Memory B cell (primary cell): ENCODE measurements around the gene WDR19.
"Not testable (repeated sequence)": the region's sequence is repeated elsewhere in the genome, so short reads cannot be mapped to it uniquely, and the experiment has no call there.

Experiments
- ATAC-seq: fragments of 150-1000 bp; cut with Tn5 transposase; 2 replicates; pipeline ENCODE4 v1.10.0; 2021; ENCODE audit warnings: low read depth, mild to moderate bottlenecking, moderate library complexity
- DNase-seq, 2 donors: peaks; one replicate each; pipeline ENCODE4 v3.0.0; 2022; ENCODE audit warnings: low spot score in 2 of 2
- H3K27ac Mint-ChIP-seq: one replicate; pipeline ENCODE4 v1.8.0; 2022; ENCODE audit warnings: mild to moderate bottlenecking, moderate library complexity, mixed read lengths
- H3K27me3 Mint-ChIP-seq: one replicate; pipeline ENCODE4 v1.8.0; 2022; ENCODE audit warnings: mixed read lengths
- H3K36me3 Mint-ChIP-seq: one replicate; pipeline ENCODE4 v1.8.0; 2022; ENCODE audit warnings: mild to moderate bottlenecking, mixed read lengths
- H3K4me1 Mint-ChIP-seq: one replicate; pipeline ENCODE4 v1.8.0; 2022; ENCODE audit warnings: mixed read lengths
- H3K4me3 Mint-ChIP-seq: one replicate; pipeline ENCODE4 v1.8.0; 2022; ENCODE audit warnings: mild to moderate bottlenecking, moderate library complexity, mixed read lengths
- H3K9me3 Mint-ChIP-seq: one replicate; pipeline ENCODE4 v1.8.0; 2022; ENCODE audit warnings: mixed read lengths

Gene WDR19

DNA sequence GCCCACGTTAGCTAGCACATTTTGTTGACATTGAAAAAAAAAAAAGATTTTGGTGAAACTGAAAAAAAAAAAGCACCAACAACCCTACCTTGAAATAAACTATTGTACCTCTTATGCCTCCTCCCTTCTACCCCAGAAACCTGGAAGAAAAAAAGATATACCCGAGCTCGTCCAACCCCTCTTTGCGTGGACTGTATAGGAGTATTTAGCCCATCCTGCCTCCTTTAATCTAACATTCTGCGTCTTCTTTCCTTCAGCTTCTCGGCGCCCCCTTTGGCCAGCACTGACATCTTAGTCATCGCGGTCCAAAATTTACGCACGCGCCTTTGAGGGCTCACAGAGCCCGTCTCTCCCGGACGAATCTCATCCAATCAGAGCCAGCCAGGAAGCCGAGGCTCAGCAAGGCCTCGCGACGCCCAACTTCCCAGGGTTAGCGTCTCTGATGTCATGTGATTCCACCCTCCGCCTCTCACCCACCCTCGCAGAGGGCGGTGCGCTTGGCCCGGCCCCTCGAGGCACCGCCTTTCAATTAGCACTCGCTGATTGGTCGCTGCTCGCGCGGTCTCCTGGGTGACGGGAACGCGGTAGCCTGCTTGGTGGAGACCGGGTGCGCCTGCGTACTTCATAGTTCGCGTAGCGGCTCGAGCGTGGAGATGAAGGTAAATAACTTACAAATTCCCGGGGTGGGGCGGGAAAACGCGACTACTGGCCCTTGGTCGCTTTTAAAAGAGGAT is at the start of gene WDR19:
Gene WDR19 (plus strand): TSS at position 625 of the 734 bp plus-strand sequence. CDS start 29 bp downstream, at position 654.
- H3K27ac Mint-ChIP-seq: no peak within 1 kb of the TSS
- DNase-seq (peak; percentile 91 to 97), ATAC-seq (peak; percentile 93)
- H3K4me1 Mint-ChIP-seq: peaks cover 2% of the 10 kb centered on the region
- no peaks in the 10 kb centered on the region for H3K27me3 Mint-ChIP-seq
- H3K4me3 Mint-ChIP-seq: no peak within 1 kb of the TSS
- H3K36me3 Mint-ChIP-seq: no peaks in the 10 kb centered on the region
- H3K9me3 Mint-ChIP-seq: no peaks in the 10 kb centered on the region

DNA sequence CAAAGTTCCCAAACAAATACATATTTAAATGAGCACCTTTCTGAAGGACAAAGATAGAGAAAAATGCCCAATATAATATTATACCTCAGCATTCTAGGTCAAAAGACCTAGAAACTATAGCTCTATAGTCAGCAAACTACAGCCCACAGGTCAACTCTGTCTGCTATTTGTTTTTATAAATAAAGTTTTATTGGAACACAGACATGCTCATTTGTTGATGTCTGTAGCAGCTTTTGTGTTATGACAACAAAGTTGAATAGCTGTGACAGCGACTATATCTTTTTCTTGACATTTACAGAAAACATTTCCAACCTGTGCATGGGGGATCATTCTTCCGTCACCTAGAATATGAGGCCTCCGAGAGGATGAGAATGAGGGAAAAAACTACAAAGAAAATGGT is 48.7 kb upstream of the WDR19 start:
- no peak overlapping the region for H3K4me3 Mint-ChIP-seq
- H3K27ac Mint-ChIP-seq: peak overlapping the region; percentile 5
- peaks cover 12% of the 10 kb centered on the region for H3K36me3 Mint-ChIP-seq

DNA sequence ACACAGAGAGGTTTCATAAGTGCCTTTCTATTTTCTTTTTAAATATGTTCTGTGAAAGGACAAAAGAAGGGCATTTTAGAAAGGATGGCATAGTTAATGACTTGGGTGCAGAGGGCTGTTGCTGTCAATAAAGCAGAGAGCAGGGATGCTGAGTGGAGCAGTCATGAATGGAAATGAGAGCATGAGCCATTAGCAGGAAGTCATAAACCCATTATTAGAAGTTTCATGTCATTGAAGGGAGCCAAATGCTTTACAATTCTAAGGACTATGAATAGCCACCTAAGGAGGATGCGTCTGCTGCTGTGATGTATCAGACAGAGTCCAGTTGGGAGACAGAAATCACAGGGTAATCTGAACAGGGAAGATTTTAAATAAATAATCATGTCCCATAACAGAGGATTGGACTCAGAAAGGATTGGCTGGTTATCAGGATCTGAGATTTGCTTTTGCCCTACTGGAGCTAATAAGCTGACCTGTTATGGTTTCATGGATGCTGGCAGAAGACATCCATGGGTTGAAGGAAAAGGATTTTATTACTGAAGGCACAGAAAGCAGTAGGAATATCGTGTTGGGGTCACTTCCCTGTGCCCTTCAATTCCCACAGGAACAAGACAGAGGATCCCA is 47.5 kb upstream of the WDR19 start:
- H3K4me1 Mint-ChIP-seq: peaks cover 11% of the 10 kb centered on the region
- peaks cover 1% of the 10 kb centered on the region for H3K9me3 Mint-ChIP-seq
- H3K4me3 Mint-ChIP-seq: no peak overlapping the region
- peaks cover 11% of the 10 kb centered on the region for H3K36me3 Mint-ChIP-seq
- peak overlapping the region; percentile 5 for H3K27ac Mint-ChIP-seq
- ATAC-seq: no peak
- no peaks in the 10 kb centered on the region for H3K27me3 Mint-ChIP-seq
- DNase-seq: no peak

More for the DNA sequence above, 48.7 kb upstream of the WDR19 start:
- H3K27me3 Mint-ChIP-seq: no peaks in the 10 kb centered on the region
- peaks cover 11% of the 10 kb centered on the region for H3K4me1 Mint-ChIP-seq
- peaks cover 1% of the 10 kb centered on the region for H3K9me3 Mint-ChIP-seq
- ATAC-seq (no peak), DNase-seq (no peak)

DNA sequence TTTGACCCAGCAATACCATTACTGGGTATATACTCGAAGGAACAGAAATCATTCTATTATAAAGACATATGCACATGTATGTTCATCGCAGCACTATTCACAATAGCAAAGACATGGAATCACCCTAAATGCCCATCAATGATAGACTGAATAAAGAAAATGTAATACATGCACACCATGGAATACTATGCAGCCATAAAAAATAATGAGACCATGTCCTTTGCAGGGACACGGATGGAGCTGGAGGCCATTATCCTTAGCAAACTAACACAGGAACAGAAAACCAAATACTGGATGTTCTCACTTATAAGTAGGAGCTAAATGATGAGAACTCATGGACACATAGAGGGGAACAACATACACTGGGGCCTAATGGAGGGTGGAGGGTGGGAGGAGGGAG is 44.1 kb upstream of the WDR19 start:
- peaks cover 11% of the 10 kb centered on the region for H3K4me1 Mint-ChIP-seq
- not testable (repeated sequence) for H3K27me3 Mint-ChIP-seq, DNase-seq, H3K27ac Mint-ChIP-seq, H3K9me3 Mint-ChIP-seq, ATAC-seq, H3K4me3 Mint-ChIP-seq, H3K36me3 Mint-ChIP-seq

DNA sequence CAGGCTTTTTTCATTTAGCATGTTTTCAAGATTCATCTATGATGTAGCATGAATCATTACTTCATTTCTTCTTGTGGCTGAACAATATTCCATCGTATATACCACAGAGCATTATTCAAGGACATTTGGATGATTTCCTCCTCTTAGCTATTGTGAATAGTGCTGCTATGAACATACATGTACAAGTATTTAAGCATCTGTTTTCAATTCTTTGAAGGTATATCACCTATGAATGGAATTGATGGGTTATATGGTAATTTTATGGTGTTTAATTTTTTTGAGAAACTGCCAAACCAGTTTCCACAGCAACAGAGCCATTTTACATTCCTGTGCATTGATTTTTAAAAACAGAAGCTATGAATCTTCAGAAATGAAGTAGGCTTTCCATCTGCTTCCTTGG is 36.1 kb upstream of the WDR19 start:
- H3K4me1 Mint-ChIP-seq: no peaks in the 10 kb centered on the region
- ATAC-seq (no peak), DNase-seq (no peak)
- H3K9me3 Mint-ChIP-seq: no peaks in the 10 kb centered on the region
- H3K4me3 Mint-ChIP-seq: no peak overlapping the region
- peaks cover 4% of the 10 kb centered on the region for H3K36me3 Mint-ChIP-seq
- H3K27ac Mint-ChIP-seq: no peak overlapping the region
- no peaks in the 10 kb centered on the region for H3K27me3 Mint-ChIP-seq

DNA sequence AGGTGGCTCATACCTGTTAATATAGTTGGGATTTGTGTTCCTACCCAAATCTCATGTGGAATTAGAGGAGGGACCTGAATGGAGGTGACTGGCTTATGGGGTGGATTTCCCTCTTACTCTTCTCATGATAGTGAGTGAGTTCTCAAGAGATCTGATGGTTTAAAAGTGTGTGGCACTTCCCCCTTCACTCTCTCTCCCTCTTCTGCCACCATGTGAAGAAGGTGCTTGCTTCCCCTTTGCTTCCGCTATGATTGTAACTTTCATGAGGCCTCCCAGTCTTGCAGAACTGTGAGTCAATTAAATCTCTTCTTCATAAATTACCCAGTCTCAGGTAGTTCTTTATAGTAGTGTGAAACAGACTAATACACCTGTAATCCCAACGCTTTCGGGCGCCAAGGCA is 28.3 kb upstream of the WDR19 start:
- no peaks in the 10 kb centered on the region for H3K9me3 Mint-ChIP-seq
- H3K27me3 Mint-ChIP-seq: no peaks in the 10 kb centered on the region
- no peak overlapping the region for H3K27ac Mint-ChIP-seq
- DNase-seq (no peak), ATAC-seq (no peak)
- H3K4me1 Mint-ChIP-seq: no peaks in the 10 kb centered on the region
- H3K36me3 Mint-ChIP-seq: no peaks in the 10 kb centered on the region
- no peak overlapping the region for H3K4me3 Mint-ChIP-seq

DNA sequence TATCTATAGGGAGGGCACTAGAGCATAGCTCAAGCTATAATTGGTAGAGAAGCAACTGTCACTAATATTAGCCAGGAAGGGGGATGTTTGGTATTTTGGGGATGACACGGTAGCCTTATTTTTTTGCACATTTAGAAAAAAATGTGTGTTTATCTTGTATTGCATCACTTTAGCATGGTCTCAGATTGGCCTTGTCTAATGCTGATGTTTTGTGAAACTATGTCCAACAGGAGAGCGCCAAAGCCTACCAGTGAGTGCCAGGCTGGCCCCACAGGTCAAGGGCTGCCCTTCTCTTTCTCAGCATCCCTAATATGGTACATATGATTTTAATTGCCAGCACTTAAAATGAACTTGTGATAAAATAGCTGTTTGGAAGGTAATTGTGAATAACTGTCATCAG is 24.8 kb upstream of the WDR19 start:
- no peak for DNase-seq
- no peak for ATAC-seq
- H3K9me3 Mint-ChIP-seq: no peaks in the 10 kb centered on the region
- no peak overlapping the region for H3K27ac Mint-ChIP-seq
- peaks cover 3% of the 10 kb centered on the region for H3K36me3 Mint-ChIP-seq
- no peak overlapping the region for H3K4me3 Mint-ChIP-seq
- no peaks in the 10 kb centered on the region for H3K27me3 Mint-ChIP-seq
- no peaks in the 10 kb centered on the region for H3K4me1 Mint-ChIP-seq

DNA sequence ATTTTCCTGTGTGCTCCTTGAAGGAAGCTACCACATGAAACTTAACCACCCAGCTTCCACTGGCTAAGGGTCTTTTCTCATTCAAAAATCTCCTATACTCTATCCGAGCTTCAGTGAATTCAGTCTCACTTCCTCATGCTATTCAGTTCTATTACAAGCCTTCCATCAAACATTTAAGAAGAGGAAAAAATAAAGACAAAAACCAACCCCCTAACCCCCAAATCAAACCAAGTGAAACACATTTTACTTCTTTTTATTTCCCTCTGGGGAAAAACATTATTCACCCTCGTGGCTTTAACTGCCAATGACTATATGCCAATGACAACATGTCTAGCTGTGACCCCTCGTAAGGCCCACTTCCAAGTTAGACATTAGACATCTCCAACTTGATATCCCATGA is 16.2 kb upstream of the WDR19 start:
- H3K4me3 Mint-ChIP-seq: peak overlapping the region; percentile 44
- peaks cover 29% of the 10 kb centered on the region for H3K4me1 Mint-ChIP-seq

DNA sequence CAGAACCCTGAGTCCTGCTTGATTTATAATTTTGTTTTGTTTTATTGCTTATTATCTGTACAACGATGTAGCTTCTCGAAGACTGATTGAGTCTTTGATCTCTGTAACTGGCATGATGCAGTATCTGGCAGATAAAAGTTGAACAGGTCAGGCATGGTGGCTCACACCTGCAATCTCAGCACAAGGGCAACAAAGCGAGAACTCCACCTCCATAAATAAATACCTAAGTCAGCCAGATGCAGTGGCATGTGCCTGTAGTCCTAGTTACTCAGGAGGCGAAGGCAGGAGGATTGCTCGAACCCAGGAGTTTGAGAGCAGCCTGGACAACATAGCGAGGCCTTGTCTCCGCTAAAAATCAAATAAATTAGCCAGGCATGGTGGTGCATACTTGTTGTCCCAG is 15.7 kb upstream of the WDR19 start:
- Mint-ChIP-seq H3K27me3 (no peaks in the 10 kb centered on the region), H3K9me3 (peaks cover 4% of the 10 kb centered on the region), H3K27ac (peak overlapping the region; percentile 92), H3K36me3 (peaks cover 4% of the 10 kb centered on the region), H3K4me1 (peaks cover 29% of the 10 kb centered on the region), H3K4me3 (peak overlapping the region; percentile 44)
- ATAC-seq (peak; percentile 71), DNase-seq (peak in 1 of 2 donors; percentile 10)

More for the DNA sequence above, 16.2 kb upstream of the WDR19 start:
- peak overlapping the region; percentile 92 for H3K27ac Mint-ChIP-seq
- H3K36me3 Mint-ChIP-seq: peaks cover 4% of the 10 kb centered on the region
- H3K27me3 Mint-ChIP-seq: no peaks in the 10 kb centered on the region
- H3K9me3 Mint-ChIP-seq: peaks cover 4% of the 10 kb centered on the region
- peak; percentile 89 for ATAC-seq
- DNase-seq: peak in 1 of 2 donors; percentile 30

DNA sequence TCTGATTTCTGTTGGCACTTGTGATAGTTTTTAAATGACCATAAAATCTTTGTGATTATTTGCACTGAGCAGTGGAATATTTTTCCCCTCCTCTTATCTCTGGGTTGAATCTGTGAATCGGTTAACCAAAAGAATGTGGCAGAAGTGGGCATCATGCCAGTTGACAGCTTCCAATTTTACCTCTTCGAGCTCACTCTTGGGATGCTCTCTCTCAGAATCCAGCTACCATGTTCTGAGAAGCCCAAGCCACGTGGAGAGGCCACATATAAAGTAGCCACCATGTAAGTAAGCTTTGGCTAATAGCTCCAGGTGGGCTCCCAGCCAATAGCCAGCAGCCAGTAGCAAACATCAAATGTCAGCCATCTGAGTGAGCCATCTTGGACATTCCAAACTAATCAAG is 12.9 kb upstream of the WDR19 start:
- Mint-ChIP-seq H3K4me3 (no peak overlapping the region), H3K9me3 (peaks cover 4% of the 10 kb centered on the region), H3K27ac (no peak overlapping the region), H3K27me3 (no peaks in the 10 kb centered on the region), H3K4me1 (peaks cover 27% of the 10 kb centered on the region), H3K36me3 (peaks cover 4% of the 10 kb centered on the region)
- ATAC-seq (no peak), DNase-seq (no peak)

DNA sequence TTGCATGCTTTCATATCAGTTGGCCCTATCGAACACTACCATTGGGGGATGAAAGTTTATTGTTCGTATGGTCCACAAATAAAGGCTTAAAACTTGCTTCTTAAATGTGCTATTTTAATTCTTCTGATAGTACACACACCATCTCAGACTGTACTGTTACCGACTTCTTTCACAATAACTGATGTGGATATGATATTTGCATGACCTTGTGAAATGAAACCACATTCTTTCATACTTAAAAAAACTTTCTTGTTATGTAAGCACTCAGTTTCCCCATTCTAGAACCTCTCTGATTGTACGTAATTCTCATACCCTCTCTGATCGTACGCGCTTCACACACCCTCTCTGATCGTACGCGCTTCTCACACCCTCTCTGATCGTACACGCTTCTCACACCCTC is 12.0 kb upstream of the WDR19 start:
- Mint-ChIP-seq H3K27ac (no peak overlapping the region), H3K9me3 (peaks cover 4% of the 10 kb centered on the region), H3K27me3 (no peaks in the 10 kb centered on the region), H3K36me3 (peaks cover 4% of the 10 kb centered on the region), H3K4me1 (peaks cover 25% of the 10 kb centered on the region), H3K4me3 (no peak overlapping the region)
- ATAC-seq (no peak), DNase-seq (no peak)

DNA sequence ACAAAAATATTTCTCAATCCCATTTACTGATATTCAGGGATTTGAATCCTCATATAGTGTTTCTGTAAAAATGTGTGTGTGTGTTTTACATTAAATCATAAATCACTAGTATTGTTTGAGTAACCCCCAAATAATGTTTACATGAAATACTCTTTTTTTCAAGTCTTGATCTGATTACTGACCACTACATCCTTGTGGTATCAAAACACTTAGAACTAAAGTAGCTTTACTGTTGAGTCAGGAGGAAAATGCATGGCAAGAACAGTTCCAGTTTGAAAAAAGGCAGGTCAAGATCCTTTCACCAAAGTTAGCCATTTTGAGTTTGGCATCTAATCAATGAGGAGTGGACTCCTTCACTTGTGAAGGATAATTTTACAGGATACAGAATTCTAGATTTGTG is 3.6 kb upstream of the WDR19 start:
- Mint-ChIP-seq H3K27ac (no peak overlapping the region), H3K36me3 (no peaks in the 10 kb centered on the region), H3K4me1 (peaks cover 2% of the 10 kb centered on the region), H3K27me3 (no peaks in the 10 kb centered on the region), H3K9me3 (no peaks in the 10 kb centered on the region), H3K4me3 (no peak overlapping the region)
- no peak for ATAC-seq
- no peak for DNase-seq

DNA sequence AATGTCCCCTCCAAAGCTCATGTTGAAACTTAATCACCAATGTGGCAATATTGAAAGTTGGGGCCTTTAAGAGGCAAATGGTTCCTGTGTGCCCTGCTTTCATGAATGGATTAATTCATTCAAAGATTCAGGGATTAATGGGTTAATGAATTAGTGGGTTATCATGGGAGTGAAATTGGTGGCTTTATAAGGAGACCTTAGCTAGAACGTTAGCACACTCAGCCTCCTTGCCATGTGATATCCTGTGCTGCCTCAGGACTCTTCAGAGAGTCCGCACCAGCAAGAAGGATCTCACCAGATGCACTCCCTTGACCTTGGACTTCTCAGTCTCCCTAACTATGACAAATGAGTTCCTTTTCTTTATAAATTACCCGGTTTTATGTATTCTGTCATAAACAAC is 2.6 kb upstream of the WDR19 start:
- Mint-ChIP-seq H3K4me3 (no peak overlapping the region), H3K27me3 (no peaks in the 10 kb centered on the region), H3K4me1 (peaks cover 2% of the 10 kb centered on the region), H3K27ac (no peak overlapping the region), H3K36me3 (no peaks in the 10 kb centered on the region), H3K9me3 (no peaks in the 10 kb centered on the region)
- ATAC-seq: no peak
- no peak for DNase-seq

DNA sequence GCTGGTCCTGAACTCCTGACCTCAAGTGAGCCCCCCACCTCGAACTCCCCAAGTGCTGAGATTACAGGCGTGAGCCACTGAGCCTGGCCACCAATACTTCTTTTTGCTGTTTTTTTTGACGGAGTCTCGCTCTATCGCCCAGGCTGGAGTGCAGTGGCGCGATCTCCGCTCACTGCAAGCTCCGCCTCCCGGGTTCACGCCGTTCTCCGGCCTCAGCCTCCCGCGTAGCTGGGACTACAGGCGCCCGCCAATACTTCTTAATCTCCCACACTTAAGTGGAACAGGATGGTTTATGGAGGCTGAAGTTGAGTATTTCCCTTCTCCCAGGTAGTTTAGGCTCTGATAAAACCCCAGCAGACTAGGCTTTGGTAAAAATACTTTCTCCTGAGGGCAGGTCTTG is 1.7 kb upstream of the WDR19 start:
- not testable (repeated sequence) for H3K4me1 Mint-ChIP-seq, H3K4me3 Mint-ChIP-seq, H3K27me3 Mint-ChIP-seq, ATAC-seq, H3K36me3 Mint-ChIP-seq, DNase-seq, H3K27ac Mint-ChIP-seq, H3K9me3 Mint-ChIP-seq

DNA sequence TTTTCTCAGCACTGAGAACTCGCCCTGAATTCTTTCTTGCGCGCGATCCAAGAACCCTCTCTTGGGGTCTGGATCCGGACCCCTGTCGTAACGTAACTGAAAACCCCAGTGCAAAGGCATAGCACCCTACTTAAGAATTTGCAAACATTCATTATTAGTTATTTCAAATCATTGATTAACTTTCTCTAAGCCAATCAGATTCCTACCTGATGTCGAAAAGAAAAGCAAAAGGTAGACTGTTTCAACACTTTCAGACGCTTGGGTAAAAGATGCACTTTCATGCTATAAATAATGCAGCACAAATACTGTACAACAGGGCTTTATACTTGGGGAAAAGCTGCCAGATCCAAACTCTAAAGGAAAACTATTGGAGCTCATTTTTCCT is 817 bp upstream of the WDR19 start:
- DNase-seq: no peak
- Mint-ChIP-seq H3K4me3 (no peak overlapping the region), H3K9me3 (no peaks in the 10 kb centered on the region)

More for the DNA sequence above, 817 bp upstream of the WDR19 start:
- H3K27me3 Mint-ChIP-seq: no peaks in the 10 kb centered on the region
- H3K4me1 Mint-ChIP-seq: peaks cover 2% of the 10 kb centered on the region
- ATAC-seq: no peak
- no peak overlapping the region for H3K27ac Mint-ChIP-seq
- no peaks in the 10 kb centered on the region for H3K36me3 Mint-ChIP-seq
